ENCODE results near the gene GPR137.
A peak's percentile ranks its signal among the peaks of the same experiment; 100 is the strongest.

GPR137 gene

GRCh38 chr11:64249563-64250414, 35.9 kb upstream of the GPR137 start:
- no peak for DNase-seq

- DNase-seq = no peak
Observed at GRCh38 chr11:64250415-64251015, 35.1 kb upstream of the GPR137 start.

- peak; percentile 70 for DNase-seq
Observed at GRCh38 chr11:64251016-64251752, 34.5 kb upstream of the GPR137 start, which contains the start of gene PLCB3. Gene PLCB3, plus strand, starts transcription at chr11:64251530. Its CDS starts 120 bp downstream, at chr11:64251650.

GRCh38 chr11:64251753-64252002, 34.0 kb upstream of the GPR137 start:
- DNase-seq = peak; percentile 28

GRCh38 chr11:64252003-64252872, 33.4 kb upstream of the GPR137 start:
- peak; percentile 48 for DNase-seq

- DNase-seq = no peak
Observed at GRCh38 chr11:64253043-64253442, 32.6 kb upstream of the GPR137 start.

- DNase-seq = no peak
Observed at GRCh38 chr11:64253481-64253880, 32.2 kb upstream of the GPR137 start.

- DNase-seq = no peak
Observed at GRCh38 chr11:64254326-64254725, 31.3 kb upstream of the GPR137 start.

GRCh38 chr11:64255135-64256128, 30.2 kb upstream of the GPR137 start:
- no peak for DNase-seq

GRCh38 chr11:64256300-64256699, 29.3 kb upstream of the GPR137 start:
- no peak for DNase-seq

GRCh38 chr11:64258356-64258755, 27.3 kb upstream of the GPR137 start:
- no peak for DNase-seq

GRCh38 chr11:64258946-64259532, 26.6 kb upstream of the GPR137 start:
- no peak for DNase-seq

- no peak for DNase-seq
Observed at GRCh38 chr11:64259533-64260067, 26.0 kb upstream of the GPR137 start.

- DNase-seq = no peak
Observed at GRCh38 chr11:64260147-64260708, 25.4 kb upstream of the GPR137 start.

GRCh38 chr11:64261556-64262080, 24.0 kb upstream of the GPR137 start:
- no peak for DNase-seq

GRCh38 chr11:64262271-64263002, 23.2 kb upstream of the GPR137 start:
- DNase-seq = no peak

- DNase-seq = no peak
Observed at GRCh38 chr11:64263021-64263946, 22.4 kb upstream of the GPR137 start.

GRCh38 chr11:64263947-64264317, 21.7 kb upstream of the GPR137 start:
- no peak for DNase-seq
